Heart left ventricle (tissue), 13 donors: Measurements from ENCODE around the gene CCDC117.

Experiments
- POLR2A ChIP-seq, 2 donors: fragments of 450-650 bp; IDR thresholded peaks; one replicate each; pipeline ENCODE4 v1.6.1; 2017; ENCODE audit warnings: antibody characterized with exemption in 2 of 2, mild to moderate bottlenecking in 2 of 2, moderate library complexity in 2 of 2
- TF ChIP-seq, protein P1 (sequence below), 12 donors: fragments of 200-600 bp; sonication (generic) in 4 of 12; IDR thresholded peaks; one replicate each; pipeline versions ENCODE4 v1.5.0 to v1.8.0; 2018 to 2022; ENCODE audit warnings: antibody characterized with exemption in 12 of 12, mild to moderate bottlenecking in 5 of 12
- donor health status: ischemic (EF 13 %, LVEDD 7.1; RV severe dilation, severe dysfunction).
- donor health status: DM: no; HTN: yes; CAD: no.
- donor health status: DM: no; HTN: no; CAD: no.
- donor health status: ischemic (EF 25% LVEDD 6.9; RV normal size, moderate dysfunction).
- donor health status: ischemic (EF 25% LVEDD 5.7; RV mildly dilated, moderate dysfunction).
- donor health status: ischemic (EF 35%, LVEDD 5.7; RV mildly dilated, moderate dysfunction).
- donor health status: nonischemic (EF 11% LVEDD 7.7; RV severe dilation, severe dysfunction).
- donor health status: DM: yes; HTN: yes; CAD: no.
- donor health status: PGD.
- donor health status: ischemic (EF 29% LVEDD 5.4; RV normal size, mild dysfunction).
- donor health status: nonischemic (EF 23%, LVEDD 6.1; RV moderate dilation, normal function).

DNA sequence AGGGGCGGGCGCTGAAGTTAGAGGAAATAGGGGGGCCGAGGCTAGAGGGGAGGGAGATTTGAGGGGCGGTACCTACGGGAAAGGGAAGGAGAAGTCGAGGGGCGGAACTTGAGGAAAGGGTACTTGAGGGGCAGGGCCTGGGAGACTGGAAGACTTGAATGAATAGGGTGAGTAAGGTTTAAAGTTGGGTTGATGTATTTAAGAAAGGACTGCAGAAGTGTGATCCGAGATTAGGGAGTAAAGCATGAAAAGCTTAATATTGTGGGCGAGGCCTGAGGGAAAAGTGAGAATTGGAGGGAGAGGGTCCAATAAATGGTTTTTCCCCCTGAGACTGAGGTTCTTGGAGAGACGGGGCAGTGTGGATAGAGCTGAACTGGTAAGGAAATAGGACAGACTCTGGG is 29.9 kb upstream of the CCDC117 start:
- TF ChIP-seq POLR2A (IDR thresholded peaks at IDR 0.05): no peak
- TF ChIP-seq, protein P1, sequence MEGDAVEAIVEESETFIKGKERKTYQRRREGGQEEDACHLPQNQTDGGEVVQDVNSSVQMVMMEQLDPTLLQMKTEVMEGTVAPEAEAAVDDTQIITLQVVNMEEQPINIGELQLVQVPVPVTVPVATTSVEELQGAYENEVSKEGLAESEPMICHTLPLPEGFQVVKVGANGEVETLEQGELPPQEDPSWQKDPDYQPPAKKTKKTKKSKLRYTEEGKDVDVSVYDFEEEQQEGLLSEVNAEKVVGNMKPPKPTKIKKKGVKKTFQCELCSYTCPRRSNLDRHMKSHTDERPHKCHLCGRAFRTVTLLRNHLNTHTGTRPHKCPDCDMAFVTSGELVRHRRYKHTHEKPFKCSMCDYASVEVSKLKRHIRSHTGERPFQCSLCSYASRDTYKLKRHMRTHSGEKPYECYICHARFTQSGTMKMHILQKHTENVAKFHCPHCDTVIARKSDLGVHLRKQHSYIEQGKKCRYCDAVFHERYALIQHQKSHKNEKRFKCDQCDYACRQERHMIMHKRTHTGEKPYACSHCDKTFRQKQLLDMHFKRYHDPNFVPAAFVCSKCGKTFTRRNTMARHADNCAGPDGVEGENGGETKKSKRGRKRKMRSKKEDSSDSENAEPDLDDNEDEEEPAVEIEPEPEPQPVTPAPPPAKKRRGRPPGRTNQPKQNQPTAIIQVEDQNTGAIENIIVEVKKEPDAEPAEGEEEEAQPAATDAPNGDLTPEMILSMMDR (IDR thresholded peaks at IDR 0.05): no peak
